Measurements from ENCODE around the gene FBXL20. TPM values are rescaled to one million over a fixed set of nuclear protein-coding genes. Genes with fewer than 3 reads are reported as not detected.

The FBXL20 gene
- total RNA-seq, 1 experiment from 2014 or later: 9.9 TPM

GRCh38 chr17:39236450-39236927 lies 164.9 kb downstream of the FBXL20 start:
- intact Hi-C loops (cut with micrococcal nuclease; ENCODE audit: unreplicated experiment): no loop called here
- ATAC-seq (no peak), DNase-seq (ENCODE audit: low read depth, low spot score) (no peak)
- no TSS peak for BruUV-seq (replicated peaks)
- TF ChIP-seq CTCF (IDR thresholded peaks at IDR 0.05) (no peak), SIN3A (IDR thresholded peaks at IDR 0.05; ENCODE audit: borderline replicate concordance, insufficient read depth, low read depth, low read length) (no peak), REST (IDR thresholded peaks at IDR 0.05; ENCODE audit: insufficient read depth in 1 of 2, low read depth in 2 of 2, low read length in 1 of 2) (no peak), TCF7L2 (IDR thresholded peaks at IDR 0.05; ENCODE audit: low read depth, low read length) (no peak), POLR2AphosphoS5 (IDR thresholded peaks at IDR 0.05; ENCODE audit: low read depth, low read length) (no peak)
- Histone ChIP-seq H3K4me3 (ENCODE audit: low read depth in 2 of 2, low read length in 2 of 2) (no peak overlapping the region), H3K9me3 (ENCODE audit: control insufficient read depth, insufficient read depth, low read depth, low read length) (no peaks in the 10 kb centered on the region), H3K27ac (ENCODE audit: low read length) (no peak overlapping the region), H3K36me3 (ENCODE audit: control insufficient read depth, insufficient read depth, low read length) (no peaks in the 10 kb centered on the region), H3K4me1 (ENCODE audit: control insufficient read depth, insufficient read depth, low read length) (0 out of 2 replicates have a peak, but pooled peaks cover 2% of the 10 kb centered on the region), H3K27me3 (ENCODE audit: control insufficient read depth, insufficient read depth, low read length) (no peaks in the 10 kb centered on the region)
- ChIA-PET POLR2A (no interaction called here), CTCF (interaction anchor here (0.6 to 1.5 kb wide), 3 partner anchors 12 to 18 kb away, joined by 3 to 6 read pairs (median 4); no protein-coding TSS in a partner anchor)
- in situ Hi-C loops (cut with HindIII; ENCODE audit: low pct_unique_long_range_greater_than_20kb, low sequenced_read_pairs): no loop called here

GRCh38 chr17:39235555-39236449 lies 165.6 kb downstream of the FBXL20 start:
- in situ Hi-C loops (cut with HindIII; ENCODE audit: low pct_unique_long_range_greater_than_20kb, low sequenced_read_pairs): no loop called here

More at GRCh38 chr17:39235555-39236449, 165.6 kb downstream of the FBXL20 start:
- no TSS peak for BruUV-seq (replicated peaks)
- Histone ChIP-seq H3K27me3 (ENCODE audit: control insufficient read depth, insufficient read depth, low read length) (no peaks in the 10 kb centered on the region), H3K4me3 (ENCODE audit: low read depth in 2 of 2, low read length in 2 of 2) (no peak overlapping the region), H3K27ac (ENCODE audit: low read length) (no peak overlapping the region), H3K4me1 (ENCODE audit: control insufficient read depth, insufficient read depth, low read length) (0 out of 2 replicates have a peak, but pooled peaks cover 2% of the 10 kb centered on the region), H3K9me3 (ENCODE audit: control insufficient read depth, insufficient read depth, low read depth, low read length) (no peaks in the 10 kb centered on the region), H3K36me3 (ENCODE audit: control insufficient read depth, insufficient read depth, low read length) (no peaks in the 10 kb centered on the region)
- DNase-seq (ENCODE audit: low read depth, low spot score) (no peak), ATAC-seq (peak; percentile 78)
- intact Hi-C loops (cut with micrococcal nuclease; ENCODE audit: unreplicated experiment): no loop called here
- no peak for TF ChIP-seq REST (IDR thresholded peaks at IDR 0.05; ENCODE audit: insufficient read depth in 1 of 2, low read depth in 2 of 2, low read length in 1 of 2)
- no peak for TF ChIP-seq POLR2AphosphoS5 (IDR thresholded peaks at IDR 0.05; ENCODE audit: low read depth, low read length)
- TF ChIP-seq CTCF (IDR thresholded peaks at IDR 0.05): peak; percentile 76
- no peak for TF ChIP-seq SIN3A (IDR thresholded peaks at IDR 0.05; ENCODE audit: borderline replicate concordance, insufficient read depth, low read depth, low read length)
- no peak for TF ChIP-seq TCF7L2 (IDR thresholded peaks at IDR 0.05; ENCODE audit: low read depth, low read length)
- POLR2A ChIA-PET: no interaction called here
- CTCF ChIA-PET: interaction anchor here (0.6 to 1.5 kb wide), 6 partner anchors 8 to 18 kb away, joined by 3 to 8 read pairs (median 4); no protein-coding TSS in a partner anchor
